Head of caudate nucleus (tissue), 42 donors: Measurements from ENCODE around the gene LSM8.
"Not testable (repeated sequence)": the region's sequence is repeated elsewhere in the genome, so short reads cannot be mapped to it uniquely, and the experiment has no call there.

ENCODE experiments used
- DNase-seq, 42 donors: peaks; one replicate each; pipeline versions ENCODE4 v3.0.0 to v3.0.0-alpha.2; 2020 to 2021; ENCODE audit warnings: mixed read lengths in 7 of 42
- intact Hi-C: fragments of 100-400 bp; cut with DNase I; formaldehyde crosslinking; loops from one replicate; pipeline ENCODE4 v1.15.0; 2022

Gene LSM8

GRCh38 chr7:118183786-118184564 lies at the start of gene LSM8:
Gene LSM8 (plus strand): TSS chr7:118184164. CDS start chr7:118184224, 60 bp downstream.
- DNase-seq = peak; percentile 92 to 98 (median 95)
- intact Hi-C loops = no loop called here

GRCh38 chr7:118134420-118134819 lies 49.5 kb upstream of the LSM8 start:
- intact Hi-C loops, DNase-seq: not testable (repeated sequence)

- intact Hi-C loops = no loop called here
- DNase-seq = no peak
These were observed 43.5 kb upstream of the LSM8 start for GRCh38 chr7:118140468-118140867.

GRCh38 chr7:118142012-118142411 lies 42.0 kb upstream of the LSM8 start:
- intact Hi-C loops = no loop called here

GRCh38 chr7:118148930-118149329 lies 35.0 kb upstream of the LSM8 start:
- intact Hi-C loops = no loop called here
- DNase-seq = no peak

More at GRCh38 chr7:118142012-118142411, 42.0 kb upstream of the LSM8 start:
- no peak for DNase-seq

- intact Hi-C loops = no loop called here
- DNase-seq = no peak
These were observed 34.6 kb upstream of the LSM8 start for GRCh38 chr7:118149394-118149793.

GRCh38 chr7:118151671-118152070 lies 32.3 kb upstream of the LSM8 start:
- intact Hi-C loops = no loop called here
- DNase-seq = no peak

GRCh38 chr7:118152149-118152548 lies 31.8 kb upstream of the LSM8 start:
- DNase-seq = no peak
- intact Hi-C loops = no loop called here

- no peak for DNase-seq
- intact Hi-C loops = no loop called here
These were observed 31.3 kb upstream of the LSM8 start for GRCh38 chr7:118152654-118153053.

GRCh38 chr7:118153551-118154177 lies 30.3 kb upstream of the LSM8 start:
- DNase-seq = peak in 18 of 42 donors; percentile 7 to 68 (median 36)
- intact Hi-C loops = no loop called here

GRCh38 chr7:118158766-118159165 lies 25.2 kb upstream of the LSM8 start:
- DNase-seq = no peak
- intact Hi-C loops = no loop called here

GRCh38 chr7:118169146-118169545 lies 14.8 kb upstream of the LSM8 start:
- no peak for DNase-seq
- intact Hi-C loops = no loop called here

- DNase-seq = no peak
- intact Hi-C loops = no loop called here
These were observed 8.2 kb upstream of the LSM8 start for GRCh38 chr7:118175740-118176139.

GRCh38 chr7:118179191-118179590 lies 4.8 kb upstream of the LSM8 start:
- DNase-seq = no peak
- intact Hi-C loops = no loop called here

GRCh38 chr7:118182593-118183427 lies 1.2 kb upstream of the LSM8 start:
- DNase-seq = no peak
- intact Hi-C loops = no loop called here

GRCh38 chr7:118183428-118183785 lies 557 bp upstream of the LSM8 start:
- intact Hi-C loops = no loop called here
- peak in 10 of 42 donors; percentile 3 to 36 (median 10) for DNase-seq

GRCh38 chr7:118184565-118184940 lies 589 bp downstream of the LSM8 start:
- intact Hi-C loops = no loop called here
- peak in 1 of 42 donors; percentile 4 for DNase-seq

- intact Hi-C loops = no loop called here
- DNase-seq = no peak
These were observed 1.3 kb downstream of the LSM8 start for GRCh38 chr7:118185163-118185860.

- DNase-seq = no peak
- intact Hi-C loops = no loop called here
These were observed 2.5 kb downstream of the LSM8 start for GRCh38 chr7:118186501-118186900.
